ENCODE measurements around the gene REEP1.

- no peak for TF ChIP-seq CTCF (tag by site-specific recombination; IDR thresholded peaks at IDR 0.05)
- no peak for TF ChIP-seq ZNF664 (tag by site-specific recombination; IDR thresholded peaks at IDR 0.05)
- no peak for TF ChIP-seq ZNF174 (tag by site-specific recombination; IDR thresholded peaks at IDR 0.05)
- no peak for TF ChIP-seq ZBTB49 (tag by site-specific recombination; IDR thresholded peaks at IDR 0.05; ENCODE audit: low read depth)
- TF ChIP-seq, protein P1, sequence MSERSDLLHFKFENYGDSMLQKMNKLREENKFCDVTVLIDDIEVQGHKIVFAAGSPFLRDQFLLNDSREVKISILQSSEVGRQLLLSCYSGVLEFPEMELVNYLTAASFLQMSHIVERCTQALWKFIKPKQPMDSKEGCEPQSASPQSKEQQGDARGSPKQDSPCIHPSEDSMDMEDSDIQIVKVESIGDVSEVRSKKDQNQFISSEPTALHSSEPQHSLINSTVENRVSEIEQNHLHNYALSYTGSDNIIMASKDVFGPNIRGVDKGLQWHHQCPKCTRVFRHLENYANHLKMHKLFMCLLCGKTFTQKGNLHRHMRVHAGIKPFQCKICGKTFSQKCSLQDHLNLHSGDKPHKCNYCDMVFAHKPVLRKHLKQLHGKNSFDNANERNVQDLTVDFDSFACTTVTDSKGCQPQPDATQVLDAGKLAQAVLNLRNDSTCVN (tag by site-specific recombination; optimal IDR thresholded peaks at IDR 0.05) = no peak
- TF ChIP-seq ZIC2 (tag by site-specific recombination; IDR thresholded peaks at IDR 0.05) = no peak
- TF ChIP-seq ZNF626 (tag by site-specific recombination; IDR thresholded peaks at IDR 0.05) = no peak
- TF ChIP-seq ZNF549 (tag by site-specific recombination; IDR thresholded peaks at IDR 0.05) = no peak
- TF ChIP-seq REPIN1 (tag by site-specific recombination; IDR thresholded peaks at IDR 0.05; ENCODE audit: low read depth) = no peak
- no peak for TF ChIP-seq BCL11B (tag by site-specific recombination; IDR thresholded peaks at IDR 0.05; ENCODE audit: low read depth)
- TF ChIP-seq ZNF239 (tag by site-specific recombination; IDR thresholded peaks at IDR 0.05) = no peak
- no peak for TF ChIP-seq ZNF423 (tag by site-specific recombination; IDR thresholded peaks at IDR 0.05)
- TF ChIP-seq PRDM4 (tag by site-specific recombination; IDR thresholded peaks at IDR 0.05) = no peak
Observed at GRCh38 chr2:86330001-86330400, 7.4 kb downstream of the REEP1 start.

All from HEK293 (cell line).